Lower leg skin (tissue), 3 donors: ENCODE data around the gene ERC2.

Experiments
- CTCF ChIP-seq, 3 donors: fragments of 450-650 bp; IDR thresholded peaks; one replicate each; pipeline ENCODE4 v1.5.1; 2016; ENCODE audit warnings: antibody characterized with exemption in 3 of 3, mild to moderate bottlenecking in 3 of 3, moderate library complexity in 2 of 3
- POLR2A ChIP-seq, 2 donors: fragments of 450-650 bp; IDR thresholded peaks; one replicate each; pipeline ENCODE4 v1.6.1; 2016 to 2017; ENCODE audit warnings: antibody characterized with exemption in 2 of 2, mild to moderate bottlenecking in 1 of 2, moderate library complexity in 1 of 2

GRCh38 chr3:55515550-55516246 is 952.6 kb downstream of the ERC2 start:
- no peak for TF ChIP-seq CTCF (IDR thresholded peaks at IDR 0.05)
- no peak for TF ChIP-seq POLR2A (IDR thresholded peaks at IDR 0.05)
